GM23338 (cell line): Measurements from ENCODE around the gene EXOC4. TPM values are rescaled to one million over a fixed set of nuclear protein-coding genes. Genes with fewer than 3 reads are reported as not detected.

Source experiments
- ATAC-seq: fragments of 200-7000 bp; cut with Tn5 transposase; 3 replicates; pipeline ENCODE4 v1.9.1; 2020
- DNase-seq: peaks from one replicate; pipeline ENCODE4 v3.0.0-alpha.2; 2015; ENCODE audit warnings: low spot score
- H2AFZ ChIP-seq: fragments of 200-600 bp; sonication (generic); 2 replicates; pipeline ENCODE4 v1.8.0; 2016; ENCODE audit warnings: antibody characterized with exemption, mild to moderate bottlenecking, moderate library complexity
- H3F3A ChIP-seq: fragments of 200-600 bp; sonication (generic); replicated peaks from 2 replicates; pipeline ENCODE4 v1.8.0; 2017; ENCODE audit warnings: antibody characterized with exemption, mixed run types, low read depth
- H3K27ac ChIP-seq: fragments of 200-600 bp; sonication (generic); 2 replicates; pipeline ENCODE4 v1.6.1; 2016; ENCODE audit warnings: low read depth
- H3K27me3 ChIP-seq: fragments of 200-600 bp; sonication (generic); 2 replicates; pipeline ENCODE4 v1.8.0; 2016; ENCODE audit warnings: mild to moderate bottlenecking, mixed run types, moderate library complexity; ENCODE audit not compliant: insufficient read depth
- H3K36me3 ChIP-seq: fragments of 200-600 bp; sonication (generic); 2 replicates; pipeline ENCODE4 v1.8.0; 2016; ENCODE audit warnings: mild to moderate bottlenecking; ENCODE audit not compliant: insufficient read depth
- H3K4me1 ChIP-seq: fragments of 200-600 bp; sonication (generic); 2 replicates; pipeline ENCODE4 v1.8.0; 2016; ENCODE audit warnings: mild to moderate bottlenecking, moderate library complexity; ENCODE audit not compliant: insufficient read depth
- H3K4me2 ChIP-seq: fragments of 200-600 bp; sonication (generic); 2 replicates; pipeline ENCODE4 v1.7.1; 2017; ENCODE audit warnings: mixed run types
- H3K4me3 ChIP-seq: fragments of 200-600 bp; sonication (generic); 2 replicates; pipeline ENCODE4 v1.6.1; 2016; ENCODE audit warnings: mixed run types
- H3K79me2 ChIP-seq: fragments of 200-600 bp; sonication (generic); replicated peaks from 2 replicates; pipeline ENCODE4 v1.8.0; 2017; ENCODE audit warnings: mild to moderate bottlenecking; ENCODE audit not compliant: insufficient read depth
- H3K9me2 ChIP-seq: fragments of 200-600 bp; sonication (generic); 2 replicates; pipeline ENCODE4 v1.8.0; 2017; ENCODE audit not compliant: insufficient read depth
- H4K20me1 ChIP-seq: fragments of 200-600 bp; sonication (generic); replicated peaks from 2 replicates; pipeline ENCODE4 v1.8.0; 2017; ENCODE audit warnings: mild to moderate bottlenecking; ENCODE audit not compliant: insufficient read depth
- H3K27ac Mint-ChIP-seq: 2 replicates; pipeline ENCODE4 v1.8.0; 2020; ENCODE audit warnings: inconsistent platforms, mild to moderate bottlenecking, moderate library complexity, mixed read lengths
- H3K27me3 Mint-ChIP-seq: 3 replicates; pipeline ENCODE4 v1.8.0; 2022; ENCODE audit warnings: low read depth, mild to moderate bottlenecking, moderate library complexity, mixed read lengths, inconsistent platforms; ENCODE audit not compliant: insufficient read depth, poor library complexity
- H3K36me3 Mint-ChIP-seq: 3 replicates; pipeline ENCODE4 v1.8.0; 2021; ENCODE audit warnings: low read depth, mild to moderate bottlenecking, inconsistent platforms, moderate library complexity, mixed read lengths
- H3K4me1 Mint-ChIP-seq: 3 replicates; pipeline ENCODE4 v1.8.0; 2020; ENCODE audit warnings: mild to moderate bottlenecking, inconsistent platforms, mixed read lengths
- H3K4me3 Mint-ChIP-seq: 3 replicates; pipeline ENCODE4 v1.8.0; 2021; ENCODE audit warnings: moderate library complexity, mild to moderate bottlenecking, inconsistent platforms, mixed read lengths
- H3K9me3 Mint-ChIP-seq: 3 replicates; pipeline ENCODE4 v1.8.0; 2020; ENCODE audit warnings: moderate library complexity, mild to moderate bottlenecking, inconsistent platforms, mixed read lengths
- JUNB ChIP-seq: IDR thresholded peaks from one replicate; pipeline ENCODE4 v1.6.1; 2016; ENCODE audit warnings: antibody characterized with exemption; ENCODE audit not compliant: unreplicated experiment
- NANOG ChIP-seq: IDR thresholded peaks from 2 replicates; pipeline ENCODE4 v1.6.1; 2016; ENCODE audit warnings: antibody characterized with exemption, borderline replicate concordance
- POLR2AphosphoS5 ChIP-seq: IDR thresholded peaks from 2 replicates; pipeline ENCODE4 v1.6.1; 2016; ENCODE audit warnings: antibody characterized with exemption, low read depth
- STAT1 ChIP-seq: IDR thresholded peaks from one replicate; pipeline ENCODE4 v1.6.1; 2016; ENCODE audit warnings: antibody characterized with exemption; ENCODE audit not compliant: unreplicated experiment
- ZNF114 ChIP-seq: fragments of 250-450 bp; sonication (Bioruptor Pico); IDR thresholded peaks from 2 replicates; pipeline ENCODE4 v1.5.0; 2020; ENCODE audit warnings: mild to moderate bottlenecking, moderate library complexity
- ZNF462 ChIP-seq: fragments of 250-450 bp; sonication (Bioruptor Pico); IDR thresholded peaks from 2 replicates; pipeline ENCODE4 v1.5.0; 2020; ENCODE audit warnings: mild to moderate bottlenecking, moderate library complexity
- polyA plus RNA-seq: library from polyadenylated mRNA; unstranded; fragments of >200 nt; fragmentation: Nextera tagmentation; extraction: Ambion mirVana; gene quantifications from 2 replicates; pipeline ENCODE4 v1.2.1, GENCODE V29; 2016
- total RNA-seq: library from RNA; depleted of rRNA; stranded (reverse); fragments of >200 nt; shearing (Covaris generic); gene quantifications from 2 replicates; pipeline ENCODE4 v1.2.3, GENCODE V29; 2014
- TF ChIP-seq, protein P1 (sequence below): IDR thresholded peaks from 2 replicates; pipeline ENCODE4 v1.6.1; 2016; ENCODE audit warnings: antibody characterized with exemption
- TF ChIP-seq, protein P2 (sequence below), 2 experiments: fragments of 200-600 bp in 1 of 2; sonication (generic) in 1 of 2; conservative IDR thresholded peaks; 2 replicates each; pipeline versions ENCODE4 v1.5.1 to v1.6.1; 2016 to 2017; ENCODE audit warnings: antibody characterized with exemption in 2 of 2, low read depth in 2 of 2, mild to moderate bottlenecking in 2 of 2, moderate library complexity in 1 of 2

Gene EXOC4
- total and polyA plus RNA-seq, 2 experiments from 2014 or later: 37.5 to 52.7 TPM

DNA sequence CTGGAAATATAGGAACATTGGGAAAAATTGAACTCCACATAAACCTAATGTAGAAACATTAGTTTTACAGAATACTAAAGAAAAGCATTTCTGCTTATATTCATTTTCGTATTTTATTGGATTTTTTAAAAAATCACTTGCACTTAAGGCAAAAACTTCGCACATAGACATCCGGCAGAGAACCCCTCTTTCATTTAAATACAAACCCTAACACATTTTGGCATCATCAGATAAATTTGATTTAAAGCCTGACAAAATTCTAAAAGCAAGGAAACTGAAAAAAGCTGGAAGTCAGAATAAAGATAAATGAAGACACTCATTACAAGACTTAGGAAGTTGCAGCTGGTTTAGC is 396 bp upstream of the EXOC4 start (continued):
- TF ChIP-seq ZNF462: no peak

DNA sequence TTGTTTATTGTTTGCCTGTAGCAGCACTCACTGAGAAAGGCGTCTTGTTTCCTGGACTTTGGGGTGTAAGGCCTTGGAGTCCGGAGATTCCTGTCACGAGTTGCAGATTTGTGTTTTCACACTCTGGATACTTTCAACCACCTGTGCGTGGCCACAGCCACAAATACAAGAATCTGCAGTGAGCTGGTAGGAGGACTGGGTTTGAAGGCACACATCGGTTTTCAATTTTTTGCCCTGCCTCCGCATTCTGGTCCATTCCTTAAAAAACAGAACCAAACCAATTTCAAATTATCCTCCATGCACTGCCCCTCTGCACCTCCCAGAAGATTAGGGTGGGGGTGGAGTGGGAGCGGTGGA is 619 bp downstream of the EXOC4 start:
- DNase-seq (no peak), ATAC-seq (peak; percentile 9)
- Histone ChIP-seq H3K4me3 (peak overlapping the region; percentile 84), H3K27me3 (no peaks in the 10 kb centered on the region), H2AFZ (peak overlapping the region; percentile 61), H3K4me1 (peaks cover 7% of the 10 kb centered on the region; the same call in 1 of the 2 replicates), H4K20me1 (no peaks in the 10 kb centered on the region), H3K27ac (peak overlapping the region; percentile 71; the same call in 1 of the 2 replicates), H3K4me2 (peak overlapping the region; percentile 92), H3K9me2 (no peaks in the 10 kb centered on the region), H3K79me2 (peaks cover 52% of the 10 kb centered on the region), H3F3A (no peaks in the 10 kb centered on the region), H3K36me3 (no peaks in the 10 kb centered on the region)
- no peaks in the 10 kb centered on the region for H3K9me3 Mint-ChIP-seq
- peaks cover 10% of the 10 kb centered on the region for H3K27me3 Mint-ChIP-seq
- H3K27ac Mint-ChIP-seq: peak overlapping the region; percentile 97
- H3K4me1 Mint-ChIP-seq: peaks cover 16% of the 10 kb centered on the region
- H3K4me3 Mint-ChIP-seq: peak overlapping the region; percentile 95
- H3K36me3 Mint-ChIP-seq: no peaks in the 10 kb centered on the region; the same call in 2 of the 3 replicates
- TF ChIP-seq ZNF114: no peak
- TF ChIP-seq NANOG: no peak
- no peak for TF ChIP-seq POLR2AphosphoS5
- TF ChIP-seq STAT1: no peak
- TF ChIP-seq JUNB: no peak
- TF ChIP-seq, protein P1, sequence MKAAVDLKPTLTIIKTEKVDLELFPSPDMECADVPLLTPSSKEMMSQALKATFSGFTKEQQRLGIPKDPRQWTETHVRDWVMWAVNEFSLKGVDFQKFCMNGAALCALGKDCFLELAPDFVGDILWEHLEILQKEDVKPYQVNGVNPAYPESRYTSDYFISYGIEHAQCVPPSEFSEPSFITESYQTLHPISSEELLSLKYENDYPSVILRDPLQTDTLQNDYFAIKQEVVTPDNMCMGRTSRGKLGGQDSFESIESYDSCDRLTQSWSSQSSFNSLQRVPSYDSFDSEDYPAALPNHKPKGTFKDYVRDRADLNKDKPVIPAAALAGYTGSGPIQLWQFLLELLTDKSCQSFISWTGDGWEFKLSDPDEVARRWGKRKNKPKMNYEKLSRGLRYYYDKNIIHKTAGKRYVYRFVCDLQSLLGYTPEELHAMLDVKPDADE: no peak
- TF ChIP-seq, protein P2, sequence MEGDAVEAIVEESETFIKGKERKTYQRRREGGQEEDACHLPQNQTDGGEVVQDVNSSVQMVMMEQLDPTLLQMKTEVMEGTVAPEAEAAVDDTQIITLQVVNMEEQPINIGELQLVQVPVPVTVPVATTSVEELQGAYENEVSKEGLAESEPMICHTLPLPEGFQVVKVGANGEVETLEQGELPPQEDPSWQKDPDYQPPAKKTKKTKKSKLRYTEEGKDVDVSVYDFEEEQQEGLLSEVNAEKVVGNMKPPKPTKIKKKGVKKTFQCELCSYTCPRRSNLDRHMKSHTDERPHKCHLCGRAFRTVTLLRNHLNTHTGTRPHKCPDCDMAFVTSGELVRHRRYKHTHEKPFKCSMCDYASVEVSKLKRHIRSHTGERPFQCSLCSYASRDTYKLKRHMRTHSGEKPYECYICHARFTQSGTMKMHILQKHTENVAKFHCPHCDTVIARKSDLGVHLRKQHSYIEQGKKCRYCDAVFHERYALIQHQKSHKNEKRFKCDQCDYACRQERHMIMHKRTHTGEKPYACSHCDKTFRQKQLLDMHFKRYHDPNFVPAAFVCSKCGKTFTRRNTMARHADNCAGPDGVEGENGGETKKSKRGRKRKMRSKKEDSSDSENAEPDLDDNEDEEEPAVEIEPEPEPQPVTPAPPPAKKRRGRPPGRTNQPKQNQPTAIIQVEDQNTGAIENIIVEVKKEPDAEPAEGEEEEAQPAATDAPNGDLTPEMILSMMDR (conservative IDR thresholded peaks at IDR 0.05; ENCODE audit: low read depth in 2 of 2): no peak
